Measurements from ENCODE around the gene PPP1R11.

The PPP1R11 gene

GRCh38 chr6:30071858-30072257, 4.9 kb downstream of the PPP1R11 start:
- intact Hi-C loops (cut with DNase I; ENCODE audit: low total_unique reads), result no loop called here

DNA sequence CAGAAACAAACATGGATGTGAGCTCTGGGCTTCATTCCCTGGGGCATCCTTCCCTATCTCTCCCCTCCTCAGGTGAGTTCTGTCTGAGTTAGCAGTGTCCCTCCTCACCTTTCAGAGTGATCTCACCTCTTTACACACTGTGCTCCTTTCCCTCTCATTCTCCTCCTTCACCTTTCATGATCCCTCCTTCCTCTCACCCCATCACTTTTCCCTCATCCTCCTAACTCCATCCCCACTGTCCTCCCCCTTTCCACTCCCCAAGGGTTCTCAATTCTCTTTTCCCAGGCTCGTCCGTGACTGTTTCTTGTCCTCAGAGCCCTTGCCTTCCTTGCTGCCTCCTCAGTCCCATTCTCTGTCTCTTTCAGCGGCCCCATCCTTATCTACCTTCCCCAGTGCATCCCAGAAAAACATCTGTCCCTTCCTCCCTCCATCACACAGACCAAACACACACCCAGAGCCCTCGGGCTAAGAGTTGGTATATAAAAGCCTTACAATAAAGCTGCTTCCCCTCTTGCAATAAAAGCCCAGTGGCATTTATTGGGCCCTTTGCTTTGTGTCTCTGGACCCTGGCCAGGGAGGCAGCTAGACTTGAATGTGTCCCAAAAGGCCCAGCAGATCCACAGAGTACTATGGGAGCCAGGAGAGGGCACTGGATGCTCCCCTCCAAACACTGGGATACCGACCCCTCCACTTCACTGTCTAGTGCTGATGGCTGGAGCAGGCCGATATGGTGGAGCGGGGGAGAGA, 6.7 kb downstream of the PPP1R11 start:
- Histone ChIP-seq H3K4me1 (peaks cover 4 to 31% (median 23%) of the 10 kb centered on the region in 4 donors), H3K4me3 (no peak overlapping the region), H3K9me3 (no peaks in the 10 kb centered on the region), H3K36me3 (peaks cover 0 to 29% (median 14%) of the 10 kb centered on the region in 3 donors), H3K27ac (no peak overlapping the region), H3K27me3 (peaks cover 0 to 66% of the 10 kb centered on the region in 2 donors)
- TF ChIP-seq, protein P1, sequence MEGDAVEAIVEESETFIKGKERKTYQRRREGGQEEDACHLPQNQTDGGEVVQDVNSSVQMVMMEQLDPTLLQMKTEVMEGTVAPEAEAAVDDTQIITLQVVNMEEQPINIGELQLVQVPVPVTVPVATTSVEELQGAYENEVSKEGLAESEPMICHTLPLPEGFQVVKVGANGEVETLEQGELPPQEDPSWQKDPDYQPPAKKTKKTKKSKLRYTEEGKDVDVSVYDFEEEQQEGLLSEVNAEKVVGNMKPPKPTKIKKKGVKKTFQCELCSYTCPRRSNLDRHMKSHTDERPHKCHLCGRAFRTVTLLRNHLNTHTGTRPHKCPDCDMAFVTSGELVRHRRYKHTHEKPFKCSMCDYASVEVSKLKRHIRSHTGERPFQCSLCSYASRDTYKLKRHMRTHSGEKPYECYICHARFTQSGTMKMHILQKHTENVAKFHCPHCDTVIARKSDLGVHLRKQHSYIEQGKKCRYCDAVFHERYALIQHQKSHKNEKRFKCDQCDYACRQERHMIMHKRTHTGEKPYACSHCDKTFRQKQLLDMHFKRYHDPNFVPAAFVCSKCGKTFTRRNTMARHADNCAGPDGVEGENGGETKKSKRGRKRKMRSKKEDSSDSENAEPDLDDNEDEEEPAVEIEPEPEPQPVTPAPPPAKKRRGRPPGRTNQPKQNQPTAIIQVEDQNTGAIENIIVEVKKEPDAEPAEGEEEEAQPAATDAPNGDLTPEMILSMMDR (IDR thresholded peaks at IDR 0.05), result no peak
- intact Hi-C loops (cut with DNase I; ENCODE audit: low total_unique reads), result no loop called here
- no peak for DNase-seq

More at GRCh38 chr6:30071858-30072257, 4.9 kb downstream of the PPP1R11 start:
- H3K27me3 ChIP-seq, result peaks cover 0 to 61% of the 10 kb centered on the region in 2 donors
- H3K27ac ChIP-seq, result no peak overlapping the region
- TF ChIP-seq, protein P1 (IDR thresholded peaks at IDR 0.05), result no peak
- H3K36me3 ChIP-seq, result peaks cover 0 to 33% (median 17%) of the 10 kb centered on the region in 3 donors
- no peak for DNase-seq
- H3K4me1 ChIP-seq, result peaks cover 4 to 45% (median 32%) of the 10 kb centered on the region in 4 donors
- H3K9me3 ChIP-seq, result no peaks in the 10 kb centered on the region
- H3K4me3 ChIP-seq, result no peak overlapping the region

GRCh38 chr6:30074331-30075093, 7.5 kb downstream of the PPP1R11 start:
- H3K4me3 ChIP-seq, result peak overlapping the region in 1 of 2 donors; percentile 15
- peaks cover 0 to 20% (median 6%) of the 10 kb centered on the region in 3 donors for H3K36me3 ChIP-seq
- peaks cover 0 to 70% of the 10 kb centered on the region in 2 donors for H3K27me3 ChIP-seq
- H3K9me3 ChIP-seq, result no peaks in the 10 kb centered on the region
- TF ChIP-seq, protein P1 (IDR thresholded peaks at IDR 0.05), result no peak
- intact Hi-C loops (cut with DNase I; ENCODE audit: low total_unique reads), result no loop called here
- no peak overlapping the region for H3K27ac ChIP-seq
- no peak for DNase-seq
- peaks cover 4 to 29% (median 23%) of the 10 kb centered on the region in 4 donors for H3K4me1 ChIP-seq

DNA sequence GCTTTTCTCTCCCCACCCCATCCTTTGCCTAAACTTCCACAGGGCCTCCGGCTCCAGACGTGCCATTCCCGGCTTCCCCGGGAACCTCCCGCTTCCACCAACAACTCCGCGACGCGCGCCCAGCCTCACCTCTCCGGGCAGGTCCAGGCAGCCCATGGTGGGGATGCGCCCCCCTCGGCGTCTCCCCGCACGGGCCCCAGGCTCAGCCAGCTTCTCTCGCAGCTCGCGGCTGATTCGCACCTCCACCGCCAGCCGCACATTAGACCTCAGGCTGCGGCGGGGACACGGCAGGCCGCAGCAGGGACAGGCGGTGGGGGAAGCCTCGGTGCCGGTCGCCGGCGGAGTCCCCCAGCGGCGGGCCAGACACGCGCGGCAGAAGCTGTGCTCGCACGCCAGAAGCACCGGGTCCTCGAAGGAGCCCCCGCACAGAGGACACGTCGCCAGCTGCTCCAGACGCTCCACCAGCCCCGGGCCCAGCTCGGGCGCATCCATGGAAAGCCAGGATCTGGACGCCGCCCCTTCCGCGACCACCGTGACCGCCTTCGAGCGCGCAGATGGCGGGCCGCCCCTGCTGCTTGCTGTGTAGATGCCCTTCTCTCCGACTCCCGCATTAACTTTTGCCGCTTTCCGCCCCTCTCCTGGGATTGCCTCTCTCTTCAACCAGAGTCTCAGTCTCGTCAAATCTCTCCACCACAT, 8.2 kb downstream of the PPP1R11 start, which contains the start of gene RNF39:
TSS of gene RNF39 (minus strand) at position 676 of the 696 bp plus-strand sequence. CDS start at position 492, 184 bp downstream.
- peak within 1 kb of the TSS in 1 of 2 donors; percentile 15 for H3K4me3 ChIP-seq
- intact Hi-C loops (cut with DNase I; ENCODE audit: low total_unique reads), result no loop called here
- no peak for DNase-seq
- H3K27me3 ChIP-seq, result peaks cover 0 to 71% of the 10 kb centered on the region in 2 donors
- peaks cover 0 to 13% (median under 1%) of the 10 kb centered on the region in 3 donors for H3K36me3 ChIP-seq
- TF ChIP-seq, protein P1 (IDR thresholded peaks at IDR 0.05), result no peak
- H3K27ac ChIP-seq, result no peak within 1 kb of the TSS
- H3K4me1 ChIP-seq, result peaks cover 4 to 29% (median 23%) of the 10 kb centered on the region in 4 donors
- no peaks in the 10 kb centered on the region for H3K9me3 ChIP-seq

Measured in tibial artery (tissue), 4 donors.